HCT116 (cell line): ENCODE measurements around the gene SLX9. TPM values are rescaled to one million over a fixed set of nuclear protein-coding genes. Genes with fewer than 3 reads are reported as not detected.

Experiments
- ATAC-seq: fragments of 200-7000 bp; cut with Tn5 transposase; 2 replicates; pipeline ENCODE4 v1.9.1; 2020; ENCODE audit warnings: mild to moderate bottlenecking, moderate library complexity
- BruUV-seq: library from RNA; stranded (reverse); fragments of 400-500 nt; replicated peaks from 2 replicates; lab custom pipeline; 2021; lab: Mats Ljungman, UMichigan
- CTCF ChIA-PET: fragments of 300-600 bp; sonication (Branson Sonifier 250); formaldehyde crosslinking; loops from one replicate; lab custom pipeline; 2021; ENCODE audit warnings: antibody characterized with exemption; lab: Charles Lee
- POLR2A ChIA-PET: fragments of 300-600, 350-600 bp; sonication (Branson Sonifier 250); formaldehyde crosslinking; loops from one replicate; lab custom pipeline; 2021; ENCODE audit warnings: antibody characterized with exemption; lab: Charles Lee
- RAD21 ChIA-PET, 2 experiments: fragments of 300-600 bp; sonication (Branson Sonifier 250); formaldehyde crosslinking; loops; one replicate each; lab custom pipeline; 2023; ENCODE audit warnings: low total read pairs in 2 of 2; ENCODE audit not compliant: uncharacterized antibody in 2 of 2, unreplicated experiment in 2 of 2, low non-redundant PET in 1 of 2; lab: Charles Lee
- DNase-seq: peaks from one replicate; pipeline ENCODE4 v3.0.0-alpha.2; 2010; ENCODE audit warnings: low read depth, low spot score
- H2AFZ ChIP-seq: fragments of 200-600 bp; shearing (Covaris generic), sonication (generic); 2 replicates; pipeline ENCODE4 v1.6.1; 2017; ENCODE audit warnings: low read depth, mixed run types, mixed read lengths, antibody characterized with exemption, low read length; ENCODE audit not compliant: poor library complexity, severe bottlenecking
- H3K27ac ChIP-seq: 2 replicates; pipeline ENCODE4 v1.5.1; 2012; ENCODE audit warnings: low read depth, low read length
- H3K27me3 ChIP-seq: fragments of 200-600 bp; sonication (generic); 2 replicates; pipeline ENCODE4 v1.6.1; 2016; ENCODE audit warnings: mixed run types, low read length, mixed read lengths; ENCODE audit not compliant: insufficient read depth
- H3K36me3 ChIP-seq, 2 experiments: fragments of 200-500 bp in 1 of 2; fragments of 200-600 bp in 1 of 2; sonication (Bioruptor generic) in 1 of 2; sonication (generic) in 1 of 2; 2 replicates each; pipeline versions ENCODE4 v1.5.1 to v1.6.1; 2014 to 2016; ENCODE audit warnings: low read length in 2 of 2, inconsistent platforms in 1 of 2, mixed read lengths in 1 of 2, mixed run types in 1 of 2; ENCODE audit not compliant: insufficient read depth in 2 of 2, control insufficient read depth in 1 of 2
- H3K4me1 ChIP-seq, 2 experiments: fragments of 200-600 bp in 1 of 2; sonication (generic) in 1 of 2; 2 replicates each; pipeline versions ENCODE4 v1.5.1 to v1.6.1; 2012 to 2017; ENCODE audit warnings: low read length in 2 of 2, inconsistent platforms in 1 of 2, mild to moderate bottlenecking in 1 of 2, mixed read lengths in 1 of 2, mixed run types in 1 of 2, moderate library complexity in 1 of 2; ENCODE audit not compliant: insufficient read depth in 2 of 2, control insufficient read depth in 1 of 2
- H3K4me2 ChIP-seq: fragments of 200-600 bp; sonication (generic); 2 replicates; pipeline ENCODE4 v1.6.1; 2017; ENCODE audit warnings: mixed run types, low read length, mixed read lengths
- H3K4me3 ChIP-seq, 2 experiments: fragments of 200-600 bp in 1 of 2; sonication (generic) in 1 of 2; replicated peaks in 1 of 2; 2 replicates each; pipeline ENCODE4 v1.5.1; 2011 to 2016; ENCODE audit warnings: low read length in 2 of 2, control low read depth in 1 of 2, low read depth in 1 of 2, mild to moderate bottlenecking in 1 of 2, mixed read lengths in 1 of 2, mixed run types in 1 of 2
- H3K79me2 ChIP-seq: fragments of 200-600 bp; sonication (generic); 2 replicates; pipeline ENCODE4 v1.6.1; 2017; ENCODE audit warnings: mild to moderate bottlenecking, mixed run types, low read length, moderate library complexity, mixed read lengths; ENCODE audit not compliant: insufficient read depth
- H3K9ac ChIP-seq: fragments of 200-600 bp; sonication (generic); 2 replicates; pipeline ENCODE4 v1.6.1; 2016; ENCODE audit warnings: low read length, mixed read lengths
- H3K9me2 ChIP-seq: fragments of 200-600 bp; sonication (generic), shearing (Covaris generic); 2 replicates; pipeline ENCODE4 v1.6.1; 2017; ENCODE audit warnings: mixed run types, mild to moderate bottlenecking, moderate library complexity; ENCODE audit not compliant: insufficient read depth
- H3K9me3 ChIP-seq, 2 experiments: fragments of 200-500 bp in 1 of 2; fragments of 200-600 bp in 1 of 2; sonication (Bioruptor generic) in 1 of 2; sonication (generic) in 1 of 2; 2 replicates each; pipeline ENCODE4 v1.6.1; 2014 to 2017; ENCODE audit warnings: low read length in 2 of 2, mixed read lengths in 2 of 2, inconsistent platforms in 1 of 2, low read depth in 1 of 2, mild to moderate bottlenecking in 1 of 2, mixed run types in 1 of 2, moderate library complexity in 1 of 2; ENCODE audit not compliant: control insufficient read depth in 1 of 2, insufficient read depth in 1 of 2
- H4K20me1 ChIP-seq: fragments of 200-600 bp; sonication (generic), shearing (Covaris generic); 2 replicates; pipeline ENCODE4 v1.6.1; 2017; ENCODE audit warnings: mixed run types, mild to moderate bottlenecking, moderate library complexity; ENCODE audit not compliant: insufficient read depth
- CBX3 ChIP-seq: IDR thresholded peaks from 2 replicates; pipeline ENCODE4 v1.6.1; 2012; ENCODE audit warnings: low read depth
- EGR1 ChIP-seq: IDR thresholded peaks from 2 replicates; pipeline ENCODE4 v1.6.1; 2012; ENCODE audit warnings: low read depth
- EZH2phosphoT487 ChIP-seq: fragments of 200-600 bp; IDR thresholded peaks from 2 replicates; pipeline ENCODE4 v1.6.1; 2018; ENCODE audit warnings: antibody characterized with exemption, borderline replicate concordance
- FOSL1 ChIP-seq: IDR thresholded peaks from 2 replicates; pipeline ENCODE4 v1.6.1; 2012; ENCODE audit warnings: low read depth
- POLR2A ChIP-seq: IDR thresholded peaks from 2 replicates; pipeline ENCODE4 v1.7.0; 2011; ENCODE audit warnings: borderline replicate concordance; ENCODE audit not compliant: insufficient read depth, insufficient read length; ENCODE audit errors: extremely low read depth
- POLR2AphosphoS5 ChIP-seq: IDR thresholded peaks from 2 replicates; pipeline ENCODE4 v1.6.1; 2011; ENCODE audit warnings: mild to moderate bottlenecking, low read depth, low read length, moderate library complexity
- RAD21 ChIP-seq: IDR thresholded peaks from 2 replicates; pipeline ENCODE4 v1.6.1; 2012; ENCODE audit warnings: low read depth, mild to moderate bottlenecking
- SIN3A ChIP-seq: IDR thresholded peaks from 2 replicates; pipeline ENCODE4 v1.6.1; 2012; ENCODE audit warnings: low read depth
- TCF7L2 ChIP-seq: IDR thresholded peaks from 2 replicates; pipeline ENCODE4 v1.7.0; 2011; ENCODE audit warnings: borderline replicate concordance, inconsistent platforms; ENCODE audit not compliant: insufficient read depth, insufficient read length; ENCODE audit errors: extremely low read depth
- ZNF274 ChIP-seq: fragments of 200-500 bp; sonication (Bioruptor generic); IDR thresholded peaks from 2 replicates; pipeline ENCODE4 v1.6.1; 2014; ENCODE audit warnings: mild to moderate bottlenecking, low read depth, low read length, inconsistent platforms
- intact Hi-C: fragments of 100-400 bp; cut with micrococcal nuclease; formaldehyde crosslinking; loops from 2 replicates; pipeline ENCODE4 v1.10.0; 2022
- total RNA-seq: library from RNA; stranded (reverse); gene quantifications from one replicate; pipeline ENCODE4 v1.2.1, GENCODE V29; 2021; ENCODE audit not compliant: unreplicated experiment
- TF ChIP-seq, protein P1 (sequence below), 3 experiments: fragments of 200-600 bp in 1 of 3; sonication (generic) in 1 of 3; IDR thresholded peaks in 2 of 3; conservative IDR thresholded peaks in 1 of 3; 2 replicates each; pipeline ENCODE4 v1.5.1; 2012 to 2017; ENCODE audit warnings: low read depth in 2 of 3, low read length in 2 of 3, antibody characterized with exemption in 1 of 3, borderline replicate concordance in 1 of 3, control low read depth in 1 of 3, mild to moderate bottlenecking in 1 of 3, mixed read lengths in 1 of 3, mixed run types in 1 of 3, moderate library complexity in 1 of 3; ENCODE audit not compliant: insufficient read depth in 1 of 3

The SLX9 gene
- total RNA-seq, 1 experiment from 2014 or later, result 61.9 TPM

- TF ChIP-seq CBX3 (no peak), TCF7L2 (no peak), RAD21 (no peak), FOSL1 (no peak)
- TF ChIP-seq, all 23 proteins: peak for 0
Measured at GRCh38 chr21:44929799-44930542, 9.9 kb upstream of the SLX9 start (continued).

DNA sequence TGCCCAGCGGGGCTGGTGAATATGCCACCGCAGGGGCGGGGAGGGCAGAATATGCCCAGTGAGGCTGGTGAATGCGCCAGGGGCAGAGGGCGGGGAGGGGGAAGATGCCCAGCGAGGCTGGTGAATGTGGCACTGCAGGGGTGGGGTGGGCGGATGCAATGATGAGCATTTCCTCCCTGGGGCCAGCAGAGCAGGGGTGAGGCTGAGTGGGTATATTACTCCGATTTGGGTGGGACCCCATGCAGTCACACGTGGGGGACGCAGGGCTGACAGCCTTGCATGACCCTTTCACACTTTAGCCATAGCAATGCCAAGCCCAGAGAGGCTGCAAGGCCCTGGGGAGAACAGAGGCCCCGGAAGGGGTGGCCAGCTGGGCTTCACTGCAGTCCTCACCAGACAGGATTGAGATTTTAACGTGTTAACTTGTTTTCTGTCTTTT is 9.3 kb upstream of the SLX9 start:
- Histone ChIP-seq H3K4me2 (no peak overlapping the region), H3K9ac (no peak overlapping the region), H3K4me1 (peaks cover 20 to 34% of the 10 kb centered on the region in 2 experiments), H3K27me3 (peaks cover 52% of the 10 kb centered on the region), H3K79me2 (no peaks in the 10 kb centered on the region), H3K36me3 (no peaks in the 10 kb centered on the region), H3K9me3 (no peaks in the 10 kb centered on the region), H3K27ac (no peak overlapping the region), H4K20me1 (no peaks in the 10 kb centered on the region), H2AFZ (no peak overlapping the region), H3K4me3 (no peak overlapping the region), H3K9me2 (no peaks in the 10 kb centered on the region)
- POLR2A ChIA-PET, result no interaction called here
- BruUV-seq, result no TSS peak
- CTCF ChIA-PET, result no interaction called here
- ATAC-seq, result no peak
- RAD21 ChIA-PET, result no interaction called here
- no peak for DNase-seq
- intact Hi-C loops, result no loop called here
- TF ChIP-seq, protein P1, sequence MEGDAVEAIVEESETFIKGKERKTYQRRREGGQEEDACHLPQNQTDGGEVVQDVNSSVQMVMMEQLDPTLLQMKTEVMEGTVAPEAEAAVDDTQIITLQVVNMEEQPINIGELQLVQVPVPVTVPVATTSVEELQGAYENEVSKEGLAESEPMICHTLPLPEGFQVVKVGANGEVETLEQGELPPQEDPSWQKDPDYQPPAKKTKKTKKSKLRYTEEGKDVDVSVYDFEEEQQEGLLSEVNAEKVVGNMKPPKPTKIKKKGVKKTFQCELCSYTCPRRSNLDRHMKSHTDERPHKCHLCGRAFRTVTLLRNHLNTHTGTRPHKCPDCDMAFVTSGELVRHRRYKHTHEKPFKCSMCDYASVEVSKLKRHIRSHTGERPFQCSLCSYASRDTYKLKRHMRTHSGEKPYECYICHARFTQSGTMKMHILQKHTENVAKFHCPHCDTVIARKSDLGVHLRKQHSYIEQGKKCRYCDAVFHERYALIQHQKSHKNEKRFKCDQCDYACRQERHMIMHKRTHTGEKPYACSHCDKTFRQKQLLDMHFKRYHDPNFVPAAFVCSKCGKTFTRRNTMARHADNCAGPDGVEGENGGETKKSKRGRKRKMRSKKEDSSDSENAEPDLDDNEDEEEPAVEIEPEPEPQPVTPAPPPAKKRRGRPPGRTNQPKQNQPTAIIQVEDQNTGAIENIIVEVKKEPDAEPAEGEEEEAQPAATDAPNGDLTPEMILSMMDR (IDR thresholded peaks at IDR 0.05 in 2 of 3, conservative IDR thresholded peaks at IDR 0.05 in 1 of 3; ENCODE audit: borderline replicate concordance in 1 of 3, insufficient read depth in 1 of 3, low read depth in 2 of 3, low read length in 2 of 3), result no peak
- TF ChIP-seq ZNF274, result no peak
- no peak for TF ChIP-seq TCF7L2
- no peak for TF ChIP-seq POLR2A
- TF ChIP-seq EGR1, result no peak
- no peak for TF ChIP-seq SIN3A
- no peak for TF ChIP-seq EZH2phosphoT487
- no peak for TF ChIP-seq CBX3
- TF ChIP-seq POLR2AphosphoS5, result no peak
